PFSK-1 (cell line): ENCODE data around the gene KCTD5.

Source experiments
- FOXP2 ChIP-seq: optimal IDR thresholded peaks from 2 replicates; pipeline ENCODE3; 2011; ENCODE audit warnings: borderline replicate concordance, control low read depth, inconsistent platforms; ENCODE audit not compliant: insufficient read depth; ENCODE audit errors: extremely low read length, extremely low read depth
- POLR2AphosphoS5 ChIP-seq: IDR thresholded peaks from 2 replicates; pipeline ENCODE4 v1.6.1; 2012; ENCODE audit warnings: low read depth, mild to moderate bottlenecking, control low read depth, low read length, moderate library complexity
- SIN3A ChIP-seq: IDR thresholded peaks from 2 replicates; pipeline ENCODE4 v1.6.1; 2012; ENCODE audit warnings: mild to moderate bottlenecking, low read length, moderate library complexity, borderline replicate concordance; ENCODE audit not compliant: insufficient read depth
- TAF1 ChIP-seq: IDR thresholded peaks from 2 replicates; pipeline ENCODE4 v1.6.1; 2012; ENCODE audit warnings: low read length, control low read depth, borderline replicate concordance; ENCODE audit not compliant: insufficient read depth
- TF ChIP-seq, protein P1 (sequence below), 2 experiments: IDR thresholded peaks; 2 replicates each; pipeline versions ENCODE4 v1.6.1 to v1.8.0; 2011 to 2012; ENCODE audit warnings: low read depth in 2 of 2, low read length in 2 of 2, control low read depth in 1 of 2, inconsistent platforms in 1 of 2, mild to moderate bottlenecking in 1 of 2, moderate library complexity in 1 of 2; ENCODE audit not compliant: insufficient read depth in 1 of 2

The KCTD5 gene

GRCh38 chr16:2720719-2721633 is 38.7 kb downstream of the KCTD5 start:
- TF ChIP-seq TAF1, result no peak
- peak; percentile 14; the same call in 1 of the 2 replicates for TF ChIP-seq SIN3A
- TF ChIP-seq, protein P1, sequence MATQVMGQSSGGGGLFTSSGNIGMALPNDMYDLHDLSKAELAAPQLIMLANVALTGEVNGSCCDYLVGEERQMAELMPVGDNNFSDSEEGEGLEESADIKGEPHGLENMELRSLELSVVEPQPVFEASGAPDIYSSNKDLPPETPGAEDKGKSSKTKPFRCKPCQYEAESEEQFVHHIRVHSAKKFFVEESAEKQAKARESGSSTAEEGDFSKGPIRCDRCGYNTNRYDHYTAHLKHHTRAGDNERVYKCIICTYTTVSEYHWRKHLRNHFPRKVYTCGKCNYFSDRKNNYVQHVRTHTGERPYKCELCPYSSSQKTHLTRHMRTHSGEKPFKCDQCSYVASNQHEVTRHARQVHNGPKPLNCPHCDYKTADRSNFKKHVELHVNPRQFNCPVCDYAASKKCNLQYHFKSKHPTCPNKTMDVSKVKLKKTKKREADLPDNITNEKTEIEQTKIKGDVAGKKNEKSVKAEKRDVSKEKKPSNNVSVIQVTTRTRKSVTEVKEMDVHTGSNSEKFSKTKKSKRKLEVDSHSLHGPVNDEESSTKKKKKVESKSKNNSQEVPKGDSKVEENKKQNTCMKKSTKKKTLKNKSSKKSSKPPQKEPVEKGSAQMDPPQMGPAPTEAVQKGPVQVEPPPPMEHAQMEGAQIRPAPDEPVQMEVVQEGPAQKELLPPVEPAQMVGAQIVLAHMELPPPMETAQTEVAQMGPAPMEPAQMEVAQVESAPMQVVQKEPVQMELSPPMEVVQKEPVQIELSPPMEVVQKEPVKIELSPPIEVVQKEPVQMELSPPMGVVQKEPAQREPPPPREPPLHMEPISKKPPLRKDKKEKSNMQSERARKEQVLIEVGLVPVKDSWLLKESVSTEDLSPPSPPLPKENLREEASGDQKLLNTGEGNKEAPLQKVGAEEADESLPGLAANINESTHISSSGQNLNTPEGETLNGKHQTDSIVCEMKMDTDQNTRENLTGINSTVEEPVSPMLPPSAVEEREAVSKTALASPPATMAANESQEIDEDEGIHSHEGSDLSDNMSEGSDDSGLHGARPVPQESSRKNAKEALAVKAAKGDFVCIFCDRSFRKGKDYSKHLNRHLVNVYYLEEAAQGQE (IDR thresholded peaks at IDR 0.05; ENCODE audit: insufficient read depth in 1 of 2, low read depth in 2 of 2, low read length in 2 of 2), result no peak
- TF ChIP-seq POLR2AphosphoS5, result peak; percentile 59; the same call in 1 of the 2 replicates
- TF ChIP-seq FOXP2, result no peak

DNA sequence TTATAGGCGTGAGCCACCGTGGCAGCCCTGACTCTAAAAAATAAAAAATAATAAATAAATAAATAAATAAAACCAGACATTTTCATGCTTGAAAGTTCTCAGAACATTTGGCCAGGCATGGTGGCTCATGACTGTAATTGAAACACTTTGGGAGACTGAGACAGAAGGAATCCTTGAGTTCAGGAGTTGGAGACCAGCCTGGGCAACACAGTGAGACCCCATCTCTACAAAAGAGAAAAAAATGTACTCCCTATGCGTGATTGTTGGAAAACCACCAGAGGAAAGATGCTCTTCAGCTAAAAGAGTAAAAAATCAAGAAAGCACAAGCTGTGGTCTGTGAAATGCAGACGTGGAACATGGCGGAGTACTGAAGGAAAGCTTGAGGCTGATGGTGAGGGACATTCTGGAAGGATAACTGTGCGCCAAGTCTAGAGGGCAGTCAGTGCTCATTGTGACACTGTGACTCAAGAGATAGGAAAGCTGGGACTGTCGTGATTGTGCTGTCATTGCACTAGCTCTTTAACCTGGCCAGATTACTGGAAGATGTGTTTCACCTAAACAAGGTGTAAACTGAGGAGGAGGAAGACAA is 41.9 kb downstream of the KCTD5 start:
- TF ChIP-seq, protein P1 (IDR thresholded peaks at IDR 0.05; ENCODE audit: insufficient read depth in 1 of 2, low read depth in 2 of 2, low read length in 2 of 2), result no peak
- TF ChIP-seq POLR2AphosphoS5, result no peak
- TF ChIP-seq SIN3A, result no peak

GRCh38 chr16:2724816-2725348 is 42.6 kb downstream of the KCTD5 start:
- TF ChIP-seq, protein P1 (IDR thresholded peaks at IDR 0.05; ENCODE audit: insufficient read depth in 1 of 2, low read depth in 2 of 2, low read length in 2 of 2), result no peak
- no peak for TF ChIP-seq FOXP2
- no peak for TF ChIP-seq TAF1
- no peak for TF ChIP-seq POLR2AphosphoS5
- TF ChIP-seq SIN3A, result no peak

- TF ChIP-seq TAF1 (no peak), POLR2AphosphoS5 (no peak), SIN3A (no peak), FOXP2 (no peak)
- TF ChIP-seq, protein P1 (IDR thresholded peaks at IDR 0.05; ENCODE audit: insufficient read depth in 1 of 2, low read depth in 2 of 2, low read length in 2 of 2), result no peak
Observed at GRCh38 chr16:2726923-2727322, 44.6 kb downstream of the KCTD5 start.
